Globus pallidus (tissue), 1 donor: ENCODE data around the gene OLA1.

ENCODE experiments used
- DNase-seq: peaks from one replicate; pipeline ENCODE4 v3.0.0-alpha.2; 2015; ENCODE audit warnings: low spot score

Gene OLA1

DNA sequence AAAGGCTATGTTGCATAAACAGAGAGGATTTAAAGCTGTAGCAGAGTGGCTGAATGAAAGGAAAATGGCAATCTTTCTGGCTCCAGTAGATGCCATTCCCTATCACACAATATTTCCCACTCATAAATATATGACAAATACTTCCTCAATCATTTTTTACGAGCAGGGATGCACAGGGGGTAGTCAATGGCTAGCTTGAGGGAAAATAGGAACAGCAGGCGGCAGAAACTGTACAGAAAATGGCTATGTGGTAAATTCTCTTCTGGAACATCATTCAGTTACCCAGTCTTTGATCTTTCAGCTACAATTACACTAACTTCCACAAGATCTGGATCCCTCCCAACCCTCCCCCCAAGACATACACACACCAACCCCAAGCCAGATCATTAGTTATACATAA, 127.2 kb downstream of the OLA1 start:
- no peak for DNase-seq

DNA sequence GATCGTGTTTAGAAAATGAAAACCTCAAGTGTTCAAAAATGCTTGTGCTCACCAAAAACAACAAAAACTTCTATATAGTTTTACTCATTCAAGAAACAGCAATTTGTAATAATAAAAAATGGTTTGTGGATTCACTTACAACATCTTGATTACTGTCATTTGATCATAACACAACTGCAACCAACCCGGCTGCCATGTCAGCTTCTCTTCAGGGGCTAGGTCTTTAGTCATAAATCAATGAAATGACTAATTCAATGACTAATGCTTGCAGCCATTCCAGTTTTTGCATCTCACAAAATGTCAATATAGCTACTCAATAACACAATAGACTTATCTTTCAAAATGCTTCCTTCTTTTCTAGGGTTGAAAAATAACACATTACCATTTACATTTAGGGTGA, 128.0 kb downstream of the OLA1 start:
- DNase-seq: no peak

- DNase-seq: no peak
Measured at GRCh38 chr2:174117951-174118930, 130.1 kb downstream of the OLA1 start.

- no peak for DNase-seq
Measured at GRCh38 chr2:174112073-174112472, 136.3 kb downstream of the OLA1 start.

GRCh38 chr2:174108579-174108978, 139.8 kb downstream of the OLA1 start:
- DNase-seq: no peak

DNA sequence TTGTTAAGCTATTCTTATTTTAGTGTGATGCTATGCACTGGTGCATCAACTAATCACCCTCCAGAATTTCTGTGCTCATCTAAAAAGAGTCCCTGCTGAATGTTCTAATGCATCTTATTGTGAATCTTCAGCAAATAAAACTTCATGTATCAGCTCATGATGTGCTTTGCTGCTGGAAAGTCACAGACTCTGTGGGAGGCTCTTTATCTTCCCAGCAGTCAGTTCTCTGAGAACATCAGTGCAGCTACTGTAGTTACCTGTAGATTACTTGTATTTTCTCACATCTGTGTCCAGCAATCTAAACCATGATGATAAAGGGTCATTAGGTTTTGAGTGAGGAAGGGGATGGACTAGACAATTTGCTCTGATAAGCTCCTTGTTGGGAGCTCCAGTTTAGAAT, 141.6 kb downstream of the OLA1 start:
- no peak for DNase-seq

GRCh38 chr2:174094542-174094941, 153.8 kb downstream of the OLA1 start:
- DNase-seq: no peak

- no peak for DNase-seq
Measured at GRCh38 chr2:174090476-174090875, 157.9 kb downstream of the OLA1 start.

- DNase-seq: no peak
Measured at GRCh38 chr2:174088706-174089460, 159.4 kb downstream of the OLA1 start.

DNA sequence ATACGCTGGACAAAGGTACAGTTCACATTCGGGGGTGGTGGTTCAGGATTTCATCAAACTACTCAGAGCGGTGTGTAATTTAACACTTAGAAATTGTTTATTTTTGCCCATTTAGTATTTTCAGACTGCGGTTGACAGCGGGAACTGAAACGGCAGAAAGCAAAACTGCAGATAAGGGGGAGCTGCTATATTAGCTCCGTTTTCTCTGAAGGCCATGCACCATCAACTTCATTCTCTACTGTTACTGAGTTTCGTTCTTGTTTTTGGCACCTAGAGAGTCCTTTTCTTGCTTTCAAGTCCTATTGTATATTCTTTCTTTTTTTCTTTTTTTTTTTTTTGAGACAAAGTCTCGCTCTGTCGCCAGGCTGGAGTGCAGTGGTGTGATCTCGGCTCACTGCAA, 161.6 kb downstream of the OLA1 start:
- DNase-seq: no peak

DNA sequence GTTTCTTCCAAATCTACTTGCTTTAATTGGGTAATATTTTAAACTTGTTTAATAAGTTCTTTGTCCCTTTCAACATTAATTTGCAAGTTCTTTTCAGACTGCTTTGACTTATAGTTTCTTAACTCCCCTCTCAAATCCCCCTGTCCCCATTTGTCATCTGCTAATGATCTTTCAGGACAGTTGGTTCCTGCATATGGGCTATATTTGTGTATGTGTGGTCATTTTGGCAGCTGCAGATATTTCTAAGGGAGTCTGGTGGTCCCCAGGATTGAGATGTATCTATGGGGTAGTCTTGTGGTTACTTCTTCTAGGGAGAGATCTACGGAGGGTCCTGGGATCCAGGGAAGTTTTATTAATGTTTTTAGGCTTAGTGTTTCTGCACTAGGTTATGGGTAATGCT, 162.6 kb downstream of the OLA1 start:
- DNase-seq: no peak

DNA sequence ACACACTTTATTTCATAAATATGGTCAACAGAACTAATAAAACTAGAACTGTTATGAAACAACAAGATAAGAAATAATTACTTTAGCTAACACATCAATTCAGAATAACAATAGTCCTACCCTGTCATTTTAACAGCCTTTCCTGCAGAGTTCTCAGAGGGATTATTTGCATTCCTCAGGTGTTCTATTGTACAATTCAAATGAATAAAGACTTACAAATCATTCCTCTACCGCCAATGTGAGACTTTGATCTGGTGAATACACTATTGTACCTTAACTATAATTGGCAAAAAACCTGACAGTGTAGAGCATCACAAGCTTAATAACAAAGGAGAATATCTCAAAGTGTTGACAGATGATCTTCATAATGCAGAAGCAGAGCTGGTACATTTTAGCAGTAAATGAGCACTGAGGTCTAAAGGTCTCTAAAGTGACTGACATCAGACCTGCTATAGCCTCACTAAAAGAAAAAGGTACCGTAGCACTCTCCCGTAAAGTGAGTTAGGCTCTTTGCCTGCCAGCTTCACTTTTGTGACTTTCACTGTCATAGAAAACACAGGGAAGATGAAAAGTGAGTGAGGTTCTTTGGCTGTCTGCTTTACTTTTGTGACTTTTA, 164.4 kb downstream of the OLA1 start:
- no peak for DNase-seq

DNA sequence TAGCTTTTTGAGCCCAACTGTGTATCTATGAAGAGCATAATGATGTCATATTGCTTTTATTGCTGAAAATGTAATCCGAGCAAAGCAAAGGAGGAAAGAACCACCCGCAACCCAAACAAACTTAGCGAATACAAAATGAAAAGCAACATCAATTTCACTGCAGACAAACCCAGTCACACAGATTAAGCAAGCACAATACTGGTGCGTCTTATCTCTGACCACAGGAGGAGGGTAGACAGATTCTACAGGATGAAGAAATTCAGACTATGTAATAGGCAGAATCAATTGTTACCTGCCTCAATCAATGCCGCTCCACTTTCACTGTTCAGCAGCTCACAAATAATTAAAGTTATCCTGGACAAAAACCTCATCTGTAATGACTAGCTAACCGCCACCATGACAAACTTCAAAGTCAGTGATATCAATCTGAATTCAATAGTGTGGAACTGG, 167.6 kb downstream of the OLA1 start:
- DNase-seq: no peak

DNA sequence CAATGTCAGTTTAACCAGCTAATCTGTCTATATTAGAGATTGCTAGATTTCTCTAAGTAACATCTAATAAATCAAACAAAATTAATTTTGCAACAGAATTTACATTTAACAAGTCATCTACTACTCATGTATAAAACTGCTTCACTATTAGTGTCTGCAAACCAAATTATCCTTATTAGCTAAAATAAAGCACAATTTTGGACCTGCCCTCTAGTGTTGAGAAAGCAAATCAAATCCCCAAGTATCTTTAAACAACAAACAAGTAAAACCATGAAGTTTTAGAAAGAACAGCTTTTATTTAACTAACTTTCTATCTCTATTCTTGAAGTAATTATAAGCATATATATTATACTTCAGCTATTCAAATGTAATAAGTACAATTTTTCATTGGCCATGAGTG, 170.1 kb downstream of the OLA1 start:
- DNase-seq: no peak

- DNase-seq: no peak
Measured at GRCh38 chr2:174076975-174077374, 171.4 kb downstream of the OLA1 start.

DNA sequence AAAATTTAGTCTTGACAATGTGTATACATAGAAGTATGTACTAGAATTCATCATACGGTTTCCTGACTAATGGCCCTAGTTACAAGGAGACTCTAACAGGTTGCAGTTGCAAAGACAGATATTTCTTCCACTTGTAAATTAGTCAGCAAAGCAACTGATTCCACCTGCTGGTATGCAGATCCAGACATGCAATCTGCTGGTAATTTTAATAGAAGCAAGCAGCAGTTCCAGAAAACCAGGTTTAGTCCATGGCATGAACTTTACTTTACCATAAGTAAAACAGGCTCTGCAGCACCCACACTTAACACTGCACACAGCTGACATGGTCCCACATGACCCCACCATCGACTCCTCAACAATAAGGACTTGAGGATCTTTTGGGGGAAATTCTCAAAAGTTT, 172.3 kb downstream of the OLA1 start:
- no peak for DNase-seq

- no peak for DNase-seq
Measured at GRCh38 chr2:174074831-174075230, 173.5 kb downstream of the OLA1 start.

DNA sequence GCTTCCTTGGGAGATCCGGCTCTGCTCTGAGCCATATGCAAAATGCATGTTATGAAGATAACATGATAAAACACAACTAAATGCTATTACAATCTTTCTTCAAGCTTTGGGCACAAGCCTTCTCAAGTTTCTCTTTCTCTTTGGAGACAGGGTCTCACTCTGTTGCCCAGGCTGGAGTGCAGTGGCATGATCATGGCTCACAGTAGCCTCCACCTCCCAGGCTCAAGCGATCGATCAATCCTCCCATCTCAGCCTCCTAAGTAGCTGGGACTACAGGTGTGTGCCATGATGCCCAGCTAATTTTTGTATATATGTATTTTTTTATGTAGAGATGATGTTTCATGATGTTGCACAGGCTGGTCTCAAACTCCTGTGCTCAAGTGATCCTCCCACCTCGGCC, 175.5 kb downstream of the OLA1 start:
- DNase-seq: no peak

DNA sequence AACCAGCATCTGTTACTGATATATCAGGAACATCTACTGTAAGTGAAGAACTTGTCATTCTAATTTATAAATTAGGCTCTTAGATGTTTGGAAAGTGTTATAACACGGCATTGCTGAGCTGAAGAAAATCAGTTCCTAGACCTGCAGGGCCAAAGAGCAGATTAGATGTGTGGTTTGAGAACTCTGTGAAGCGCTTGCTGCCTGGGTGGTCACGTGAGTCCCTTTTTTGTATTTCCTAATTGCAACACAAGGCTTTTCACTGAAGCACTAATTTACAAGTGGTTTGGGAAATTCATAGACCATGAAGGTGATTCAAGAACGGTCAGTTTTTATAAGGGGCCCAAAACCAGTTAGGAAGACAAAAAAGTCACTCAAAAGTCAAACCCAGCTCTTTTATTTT, 176.3 kb downstream of the OLA1 start:
- no peak for DNase-seq

DNA sequence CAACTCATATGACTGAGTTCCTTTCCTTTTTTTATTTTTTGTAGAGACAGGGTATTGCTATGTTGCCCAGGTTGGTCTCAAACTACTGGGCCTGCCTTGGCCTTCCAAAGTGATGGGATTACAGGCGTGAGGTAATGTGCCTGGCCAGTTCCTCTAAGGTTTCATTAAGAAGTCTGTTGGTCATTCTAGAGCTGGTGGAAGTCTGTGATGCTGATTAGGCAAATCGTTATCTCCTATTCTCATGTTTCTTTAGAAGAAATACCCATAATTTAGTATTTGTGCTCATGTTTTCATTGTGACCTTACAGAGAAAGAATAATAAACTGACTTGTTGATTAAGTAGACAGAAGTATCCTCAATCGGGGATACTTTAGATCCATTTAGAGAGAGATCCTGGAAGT, 177.0 kb downstream of the OLA1 start:
- DNase-seq: no peak

DNA sequence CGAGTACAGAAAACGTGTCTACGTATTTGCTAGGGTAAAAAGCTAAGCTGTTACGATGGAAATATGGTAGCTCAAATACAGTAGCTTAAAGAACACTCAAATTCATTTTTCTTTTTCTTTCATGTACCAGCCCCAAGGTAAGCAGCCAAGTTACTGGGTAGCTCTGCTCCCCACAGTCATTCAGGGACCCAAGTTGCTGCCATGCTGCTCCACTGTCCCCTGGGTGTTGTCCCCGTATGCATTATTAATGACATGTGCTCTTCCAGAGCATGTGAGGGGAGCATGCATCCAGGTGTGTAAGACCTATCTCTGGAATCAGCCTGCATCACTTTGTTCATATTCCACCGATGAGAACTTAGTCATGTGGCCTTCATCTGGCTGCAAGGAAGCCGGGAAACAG, 178.1 kb downstream of the OLA1 start:
- no peak for DNase-seq

GRCh38 chr2:174067815-174068214, 180.5 kb downstream of the OLA1 start:
- DNase-seq: no peak

- no peak for DNase-seq
Measured at GRCh38 chr2:174066871-174067270, 181.5 kb downstream of the OLA1 start.
